G401 (cell line): ENCODE results near the gene MYO1F. TPM values are rescaled to one million over a fixed set of nuclear protein-coding genes. Genes with fewer than 3 reads are reported as not detected.
"Not testable (repeated sequence)": the region's sequence is repeated elsewhere in the genome, so short reads cannot be mapped to it uniquely, and the experiment has no call there.

Experiments used
- DNase-seq: peaks from one replicate; pipeline ENCODE4 v3.0.0-alpha.2; 2015; ENCODE audit warnings: low spot score
- in situ Hi-C: cut with HindIII; loops from 2 replicates; pipeline ENCODE4 v1.10.0; 2016; ENCODE audit warnings: low sequenced_read_pairs, mixed read lengths
- total RNA-seq: library from RNA; depleted of rRNA; stranded (reverse); fragments of >200 nt; shearing (Covaris generic); gene quantifications from 2 replicates; pipeline ENCODE4 v1.2.3, GENCODE V29; 2014

Gene MYO1F
- total RNA-seq, 1 experiment from 2014 or later, result not detected

GRCh38 chr19:8529369-8530006, 47.8 kb downstream of the MYO1F start:
- in situ Hi-C loops, result loop anchor here (10.0 kb wide), 1 partner anchor 85 kb away; the partner anchor contains the start of gene HNRNPM

GRCh38 chr19:8528500-8528899, 48.7 kb downstream of the MYO1F start:
- in situ Hi-C loops, result loop anchor here (10.0 kb wide), 1 partner anchor 84 kb away; the partner anchor contains the start of gene HNRNPM
- no peak for DNase-seq

More at GRCh38 chr19:8529369-8530006, 47.8 kb downstream of the MYO1F start:
- no peak for DNase-seq

GRCh38 chr19:8526345-8527091, 50.7 kb downstream of the MYO1F start:
- in situ Hi-C loops, result loop anchor here (10.0 kb wide), 1 partner anchor 82 kb away; the partner anchor contains the start of gene HNRNPM
- DNase-seq, result peak; percentile 75

GRCh38 chr19:8525401-8525684, 51.9 kb downstream of the MYO1F start:
- in situ Hi-C loops, result loop anchor here (10.0 kb wide), 1 partner anchor 81 kb away; the partner anchor contains the start of gene HNRNPM
- DNase-seq, result no peak

GRCh38 chr19:8519388-8519787, 57.9 kb downstream of the MYO1F start:
- no peak for DNase-seq
- in situ Hi-C loops, result no loop called here

GRCh38 chr19:8518536-8518935, 58.7 kb downstream of the MYO1F start:
- no peak for DNase-seq
- in situ Hi-C loops, result no loop called here

GRCh38 chr19:8517551-8518442, 59.4 kb downstream of the MYO1F start:
- in situ Hi-C loops, result no loop called here

GRCh38 chr19:8515317-8515716, 61.9 kb downstream of the MYO1F start:
- in situ Hi-C loops, result no loop called here
- no peak for DNase-seq

More at GRCh38 chr19:8517551-8518442, 59.4 kb downstream of the MYO1F start:
- DNase-seq, result no peak

GRCh38 chr19:8514505-8515009, 62.7 kb downstream of the MYO1F start:
- in situ Hi-C loops, DNase-seq: not testable (repeated sequence)

GRCh38 chr19:8513687-8514504, 63.3 kb downstream of the MYO1F start, which contains the start of gene ZNF414:
Gene ZNF414 (minus strand): TSS chr19:8514167. CDS start chr19:8514046, 121 bp downstream.
- peak; percentile 94 for DNase-seq
- in situ Hi-C loops, result no loop called here

GRCh38 chr19:8513036-8513686, 64.1 kb downstream of the MYO1F start:
- DNase-seq, result no peak
- in situ Hi-C loops, result no loop called here

- peak; percentile 30 for DNase-seq
These were observed 64.9 kb downstream of the MYO1F start for GRCh38 chr19:8512115-8512967.

GRCh38 chr19:8511573-8512101, 65.6 kb downstream of the MYO1F start:
- in situ Hi-C loops, result no loop called here
- no peak for DNase-seq

More at GRCh38 chr19:8512115-8512967, 64.9 kb downstream of the MYO1F start:
- in situ Hi-C loops, result no loop called here

GRCh38 chr19:8510589-8511115, 66.6 kb downstream of the MYO1F start:
- in situ Hi-C loops, result no loop called here
- DNase-seq, result no peak

- DNase-seq, result peak; percentile 64
- in situ Hi-C loops, result no loop called here
These were observed 70.8 kb downstream of the MYO1F start for GRCh38 chr19:8506402-8506957.

GRCh38 chr19:8505680-8506401, 71.4 kb downstream of the MYO1F start:
- DNase-seq, result peak; percentile 69

More at GRCh38 chr19:8505680-8506401, 71.4 kb downstream of the MYO1F start:
- in situ Hi-C loops, result no loop called here
